ENCODE data around the gene EFEMP2.
"Not testable (repeated sequence)": the region's sequence is repeated elsewhere in the genome, so short reads cannot be mapped to it uniquely, and the experiment has no call there.

The EFEMP2 gene

DNA sequence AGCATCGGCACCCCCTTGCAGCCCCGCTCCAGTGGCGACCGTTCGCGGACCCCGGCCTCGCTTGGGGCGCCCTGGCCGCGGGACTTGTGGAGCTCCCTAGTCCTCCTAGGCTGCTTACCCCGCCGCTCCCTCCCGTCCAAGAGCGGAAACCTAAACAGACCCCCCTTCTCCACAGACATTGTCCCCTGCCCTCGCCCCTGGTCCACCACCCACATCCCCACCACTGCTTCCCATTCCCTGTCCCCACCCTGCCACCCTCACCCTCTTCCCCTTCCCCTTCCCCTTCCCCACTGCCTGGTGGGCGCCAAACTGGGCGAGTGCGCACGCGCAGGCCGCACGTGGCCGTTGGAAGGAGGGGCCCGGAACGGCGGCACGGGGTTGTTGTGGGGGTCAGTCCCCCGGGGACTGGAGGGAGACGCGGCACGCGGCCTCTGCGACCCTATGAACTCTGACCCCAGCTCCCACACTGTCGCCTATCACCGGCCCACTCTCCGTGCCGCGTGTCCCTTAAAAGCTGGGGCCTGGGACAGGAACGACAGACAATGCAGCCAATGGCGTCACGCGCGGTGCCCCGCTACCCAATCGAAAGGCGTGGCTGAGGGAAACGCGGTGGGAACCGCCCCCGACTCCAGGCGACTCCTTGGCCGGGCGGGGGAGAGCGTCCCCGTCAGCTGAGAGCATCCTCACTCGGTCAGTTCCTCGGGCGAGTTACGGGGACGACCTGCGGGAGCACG, 39.1 kb downstream of the EFEMP2 start, which contains the start of gene SNX32:
Gene SNX32 (plus strand): TSS at position 667 of the 734 bp plus-strand sequence. CDS start 103 bp downstream, outside the sequence.
- Histone ChIP-seq H3K36me3 (ENCODE audit: control insufficient read depth, insufficient read depth, low read length) (no peaks in the 10 kb centered on the region), H3K9ac (ENCODE audit: low read length) (peak within 1 kb of the TSS; percentile 84), H3K27me3 (ENCODE audit: control insufficient read depth, insufficient read depth, low read length) (peaks cover 9% of the 10 kb centered on the region), H3K9me3 (ENCODE audit: control insufficient read depth, insufficient read depth, low read depth, low read length) (no peaks in the 10 kb centered on the region), H3K4me3 (ENCODE audit: low read depth, low read length) (peak within 1 kb of the TSS; percentile 67), H3K27ac (ENCODE audit: low read depth, low read length) (peak within 1 kb of the TSS; percentile 75), H3K4me1 (ENCODE audit: control insufficient read depth, insufficient read depth, low read length) (peaks cover 11% of the 10 kb centered on the region)

DNA sequence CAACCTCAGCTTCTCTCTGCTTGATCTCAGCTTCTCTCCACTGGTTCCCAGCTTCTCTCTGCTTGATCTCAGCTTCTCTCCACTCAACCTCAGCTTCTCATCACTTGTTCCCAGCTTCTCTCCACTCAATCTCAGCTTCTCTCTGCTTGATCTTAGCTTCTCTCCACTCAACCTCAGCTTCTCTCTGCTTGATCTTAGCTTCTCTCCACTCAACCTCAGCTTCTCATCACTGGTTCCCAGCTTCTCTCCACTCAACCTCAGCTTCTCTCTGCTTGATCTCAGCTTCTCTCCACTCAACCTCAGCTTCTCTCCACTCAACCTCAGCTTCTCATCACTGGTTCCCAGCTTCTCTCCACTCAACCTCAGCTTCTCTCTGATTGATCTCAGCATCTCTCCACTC, 40.4 kb downstream of the EFEMP2 start:
- H3K27ac ChIP-seq (ENCODE audit: low read depth, low read length); H3K9me3 ChIP-seq (ENCODE audit: control insufficient read depth, insufficient read depth, low read depth, low read length); H3K4me3 ChIP-seq (ENCODE audit: low read depth, low read length); H3K9ac ChIP-seq (ENCODE audit: low read length); H3K27me3 ChIP-seq (ENCODE audit: control insufficient read depth, insufficient read depth, low read length); H3K36me3 ChIP-seq (ENCODE audit: control insufficient read depth, insufficient read depth, low read length): not testable (repeated sequence)
- peaks cover 11% of the 10 kb centered on the region for H3K4me1 ChIP-seq (ENCODE audit: control insufficient read depth, insufficient read depth, low read length)

DNA sequence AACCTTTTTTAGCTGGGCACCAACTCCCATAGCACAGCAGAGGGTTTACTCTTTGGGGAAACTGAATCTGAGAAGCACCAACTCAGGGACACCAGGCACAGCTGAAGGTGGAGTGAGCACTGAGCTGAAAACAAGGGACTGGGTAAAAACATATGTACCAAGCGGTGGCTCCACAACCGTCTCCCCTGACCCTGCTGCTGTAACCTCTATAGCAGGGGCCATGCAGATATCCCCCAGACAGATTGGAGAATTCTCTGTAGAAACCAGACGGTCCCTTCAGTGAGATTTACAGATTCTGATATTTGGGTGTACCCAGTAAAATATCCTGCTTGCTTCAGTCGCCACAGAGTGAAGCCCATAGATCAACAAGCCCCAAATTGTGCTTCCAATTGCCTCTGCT, 43.1 kb downstream of the EFEMP2 start:
- Histone ChIP-seq H3K4me1 (ENCODE audit: control insufficient read depth, insufficient read depth, low read length) (peaks cover 9% of the 10 kb centered on the region), H3K36me3 (ENCODE audit: control insufficient read depth, insufficient read depth, low read length) (peaks cover 2% of the 10 kb centered on the region; the same call in 1 of the 2 replicates), H3K9ac (ENCODE audit: low read length) (no peak overlapping the region), H3K9me3 (ENCODE audit: control insufficient read depth, insufficient read depth, low read depth, low read length) (no peaks in the 10 kb centered on the region), H3K4me3 (ENCODE audit: low read depth, low read length) (no peak overlapping the region), H3K27ac (ENCODE audit: low read depth, low read length) (no peak overlapping the region), H3K27me3 (ENCODE audit: control insufficient read depth, insufficient read depth, low read length) (peaks cover 9% of the 10 kb centered on the region)

DNA sequence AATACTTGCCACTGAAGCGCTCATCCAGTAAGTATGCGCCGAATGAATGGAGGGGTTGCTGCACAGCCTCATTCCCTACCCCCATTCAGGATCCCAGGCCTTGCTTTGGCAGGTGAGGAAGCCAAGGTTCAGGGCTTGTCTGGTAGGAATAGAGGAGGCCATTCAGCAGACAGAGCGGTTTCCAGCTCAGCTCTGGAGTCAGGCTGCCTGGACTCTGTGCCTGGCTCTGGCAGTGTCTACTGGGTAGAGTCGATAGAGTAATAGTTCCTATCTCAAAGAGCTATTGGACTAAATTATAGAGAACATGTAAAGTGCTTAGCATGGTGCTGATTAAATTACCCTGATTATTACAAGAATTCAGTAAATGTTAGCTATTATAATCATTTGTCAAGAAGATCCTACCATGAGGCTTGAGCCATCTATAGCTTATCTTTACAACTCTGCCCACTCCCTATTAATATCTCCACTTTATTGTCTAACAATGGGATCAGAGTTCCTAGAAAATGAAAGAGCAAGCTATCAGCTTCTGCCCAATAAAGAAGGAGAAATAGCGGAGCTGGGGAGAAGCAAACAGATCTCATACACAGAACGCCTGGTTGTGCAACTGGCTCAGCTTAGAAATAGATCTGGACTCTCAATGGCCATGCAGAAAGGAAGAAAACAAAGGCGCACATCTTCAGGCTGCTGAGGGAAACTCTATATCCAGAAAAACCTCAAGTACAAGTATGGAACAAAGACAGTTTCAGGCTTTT, 45.4 kb downstream of the EFEMP2 start:
- Histone ChIP-seq H3K4me1 (ENCODE audit: control insufficient read depth, insufficient read depth, low read length) (no peaks in the 10 kb centered on the region), H3K27ac (ENCODE audit: low read depth, low read length) (no peak overlapping the region), H3K4me3 (ENCODE audit: low read depth, low read length) (no peak overlapping the region), H3K9me3 (ENCODE audit: control insufficient read depth, insufficient read depth, low read depth, low read length) (no peaks in the 10 kb centered on the region), H3K36me3 (ENCODE audit: control insufficient read depth, insufficient read depth, low read length) (peaks cover 5% of the 10 kb centered on the region; the same call in 1 of the 2 replicates), H3K9ac (ENCODE audit: low read length) (no peak overlapping the region), H3K27me3 (ENCODE audit: control insufficient read depth, insufficient read depth, low read length) (no peaks in the 10 kb centered on the region)

DNA sequence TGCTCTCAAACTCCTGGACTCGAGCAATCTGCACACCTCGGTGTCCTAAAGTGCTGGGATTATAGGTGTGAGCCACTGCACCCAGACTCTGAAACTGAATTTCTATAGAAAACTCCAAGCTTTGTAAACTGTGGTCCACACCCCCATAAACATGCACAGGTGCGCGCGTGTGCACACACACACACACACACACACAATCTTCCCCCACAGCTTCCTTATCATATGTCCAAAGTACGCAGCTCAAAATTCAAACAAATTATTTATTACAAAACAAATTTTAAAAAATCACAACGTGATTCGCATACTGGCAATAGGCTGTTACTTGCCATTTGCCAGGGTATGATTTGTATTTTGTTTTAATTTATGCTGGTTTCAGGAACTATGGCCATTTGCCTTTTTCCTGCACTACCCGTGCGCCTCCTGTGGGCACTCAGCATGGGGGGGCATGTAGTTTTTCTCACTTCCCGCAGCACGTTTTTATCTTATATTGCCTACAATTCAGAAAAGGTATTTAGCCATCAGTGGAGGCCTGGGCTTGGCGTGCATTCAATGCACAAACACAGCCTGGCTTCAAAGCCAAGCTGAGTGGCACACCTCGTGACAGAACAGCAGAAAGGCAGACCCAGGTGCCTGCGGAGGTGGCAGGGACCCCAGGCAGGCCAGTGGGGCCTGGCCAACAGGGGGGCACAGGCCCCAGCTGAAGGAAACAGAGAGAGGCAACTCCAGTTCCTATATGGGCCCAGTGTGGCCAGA, 49.6 kb downstream of the EFEMP2 start:
- no peak overlapping the region for H3K4me3 ChIP-seq (ENCODE audit: low read depth, low read length)
- peaks cover 5% of the 10 kb centered on the region; the same call in 1 of the 2 replicates for H3K36me3 ChIP-seq (ENCODE audit: control insufficient read depth, insufficient read depth, low read length)
- H3K27ac ChIP-seq (ENCODE audit: low read depth, low read length): no peak overlapping the region
- H3K27me3 ChIP-seq (ENCODE audit: control insufficient read depth, insufficient read depth, low read length): peaks cover under 1% of the 10 kb centered on the region
- no peaks in the 10 kb centered on the region for H3K9me3 ChIP-seq (ENCODE audit: control insufficient read depth, insufficient read depth, low read depth, low read length)
- H3K4me1 ChIP-seq (ENCODE audit: control insufficient read depth, insufficient read depth, low read length): no peaks in the 10 kb centered on the region
- H3K9ac ChIP-seq (ENCODE audit: low read length): no peak overlapping the region

DNA sequence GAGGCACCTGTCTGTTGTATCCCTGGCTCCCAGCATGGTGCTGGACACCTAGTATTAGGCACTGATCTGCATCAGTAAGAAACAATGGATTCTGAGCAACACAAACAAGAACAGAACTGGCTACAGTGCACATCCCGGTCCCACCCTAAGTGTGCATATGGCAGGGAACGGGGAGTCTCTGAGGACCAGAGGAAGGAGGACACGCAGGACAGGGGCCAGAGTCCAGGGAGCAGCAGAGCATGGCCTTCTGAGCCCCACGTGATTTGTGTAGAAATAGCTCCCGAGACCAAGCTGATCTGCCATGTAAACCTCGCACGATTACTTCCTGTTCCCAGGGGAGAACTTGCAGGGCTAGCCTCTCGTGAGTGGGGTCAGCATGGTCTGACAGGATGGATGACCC, 51.5 kb downstream of the EFEMP2 start:
- Histone ChIP-seq H3K36me3 (ENCODE audit: control insufficient read depth, insufficient read depth, low read length) (peaks cover 5% of the 10 kb centered on the region; the same call in 1 of the 2 replicates), H3K27me3 (ENCODE audit: control insufficient read depth, insufficient read depth, low read length) (peaks cover 7% of the 10 kb centered on the region), H3K9me3 (ENCODE audit: control insufficient read depth, insufficient read depth, low read depth, low read length) (no peaks in the 10 kb centered on the region), H3K4me1 (ENCODE audit: control insufficient read depth, insufficient read depth, low read length) (no peaks in the 10 kb centered on the region), H3K27ac (ENCODE audit: low read depth, low read length) (no peak overlapping the region), H3K9ac (ENCODE audit: low read length) (no peak overlapping the region), H3K4me3 (ENCODE audit: low read depth, low read length) (no peak overlapping the region)

DNA sequence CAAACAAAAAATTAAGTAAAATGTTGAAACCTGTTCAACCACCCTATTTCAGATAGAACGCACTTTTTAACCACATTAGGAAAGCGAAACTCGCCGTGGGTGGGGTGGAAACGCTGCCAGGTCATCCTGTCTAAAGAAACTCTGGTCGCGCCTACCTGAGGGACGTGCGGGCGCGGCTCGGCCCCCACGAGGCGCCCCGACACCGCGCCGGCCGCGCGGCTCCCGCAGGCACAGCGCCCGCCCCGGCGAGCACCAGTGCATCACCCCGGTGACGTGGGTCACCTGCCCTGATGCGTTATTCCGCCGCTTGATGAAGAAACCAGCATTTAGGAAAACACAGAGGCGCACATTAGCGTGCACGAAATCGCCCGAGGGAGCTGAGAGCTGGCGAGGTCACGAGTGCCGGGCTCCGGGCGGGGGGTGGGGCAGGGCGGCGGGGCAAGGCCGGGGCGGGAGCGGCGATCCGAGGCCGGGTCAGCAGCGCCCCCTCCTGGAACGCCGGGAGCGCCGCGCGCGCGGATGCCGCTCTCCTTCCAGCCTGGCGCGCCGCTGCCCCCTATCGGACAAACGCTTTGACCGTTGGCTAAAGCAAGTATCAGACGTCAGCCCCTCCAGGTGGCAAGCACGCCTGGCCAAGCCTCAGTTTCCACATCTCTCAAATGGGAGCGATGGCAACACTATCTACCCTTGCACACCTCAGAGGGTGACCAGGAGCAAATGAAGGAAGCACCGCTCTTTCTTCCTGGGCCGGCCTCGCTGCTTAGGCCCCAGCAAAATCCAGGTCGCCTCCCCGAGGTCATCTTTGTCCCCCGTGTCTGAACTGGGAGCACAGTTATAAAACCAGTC, 54.5 kb downstream of the EFEMP2 start:
- Histone ChIP-seq H3K4me3 (ENCODE audit: low read depth, low read length) (peak overlapping the region; percentile 84), H3K9me3 (ENCODE audit: control insufficient read depth, insufficient read depth, low read depth, low read length) (no peaks in the 10 kb centered on the region), H3K4me1 (ENCODE audit: control insufficient read depth, insufficient read depth, low read length) (no peaks in the 10 kb centered on the region), H3K27ac (ENCODE audit: low read depth, low read length) (no peak overlapping the region), H3K27me3 (ENCODE audit: control insufficient read depth, insufficient read depth, low read length) (peaks cover 7% of the 10 kb centered on the region), H3K36me3 (ENCODE audit: control insufficient read depth, insufficient read depth, low read length) (no peaks in the 10 kb centered on the region), H3K9ac (ENCODE audit: low read length) (peak overlapping the region; percentile 66)

DNA sequence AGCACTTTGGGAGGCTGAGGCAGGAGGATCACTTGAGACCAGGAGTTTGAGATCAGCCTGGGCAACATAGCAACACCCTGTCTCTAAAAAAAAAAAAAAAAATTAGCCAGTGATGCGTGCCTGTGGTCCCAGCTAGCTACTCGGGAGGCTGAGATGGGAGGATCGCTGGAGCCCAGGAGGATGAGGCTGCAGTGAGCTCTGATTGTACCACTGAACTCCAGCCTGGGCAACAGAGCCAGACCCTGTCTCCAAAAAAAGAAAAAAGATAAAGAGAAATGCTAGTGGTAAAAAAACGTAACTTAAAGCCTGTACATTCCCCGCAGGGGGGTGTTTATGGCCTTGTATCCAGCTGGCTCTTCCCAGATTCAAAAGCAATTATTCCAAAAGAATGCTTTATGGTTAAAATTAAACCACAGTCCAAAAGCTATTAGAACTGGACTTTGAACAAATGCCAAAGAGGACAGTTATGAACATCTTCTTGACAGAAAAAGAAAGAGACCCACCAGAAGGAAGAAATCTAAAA, 55.2 kb downstream of the EFEMP2 start:
- H3K9ac ChIP-seq (ENCODE audit: low read length): peak overlapping the region; percentile 66
- H3K9me3 ChIP-seq (ENCODE audit: control insufficient read depth, insufficient read depth, low read depth, low read length): no peaks in the 10 kb centered on the region
- no peaks in the 10 kb centered on the region for H3K36me3 ChIP-seq (ENCODE audit: control insufficient read depth, insufficient read depth, low read length)
- peak overlapping the region; percentile 84 for H3K4me3 ChIP-seq (ENCODE audit: low read depth, low read length)
- no peaks in the 10 kb centered on the region for H3K4me1 ChIP-seq (ENCODE audit: control insufficient read depth, insufficient read depth, low read length)
- H3K27ac ChIP-seq (ENCODE audit: low read depth, low read length): no peak overlapping the region
- H3K27me3 ChIP-seq (ENCODE audit: control insufficient read depth, insufficient read depth, low read length): peaks cover 7% of the 10 kb centered on the region

DNA sequence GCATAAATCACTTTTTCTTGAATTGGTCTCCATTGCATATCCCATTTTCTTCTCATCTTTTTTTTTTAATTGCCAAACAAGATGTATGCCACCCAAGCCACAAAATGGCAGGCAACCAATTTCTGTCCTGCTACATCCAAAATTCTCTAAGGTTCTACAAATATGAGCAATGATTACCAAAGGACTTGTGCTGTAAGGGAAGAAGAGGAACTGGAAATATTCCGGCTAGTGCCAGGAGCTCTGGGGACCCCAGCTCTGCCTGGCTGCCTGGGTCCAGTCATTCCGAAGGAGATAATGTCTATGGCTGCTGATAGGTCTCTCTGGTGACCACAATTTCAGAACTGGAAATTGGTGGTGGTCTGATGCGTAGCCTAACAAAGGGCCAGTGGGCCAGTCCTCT, 55.9 kb downstream of the EFEMP2 start:
- H3K9me3 ChIP-seq (ENCODE audit: control insufficient read depth, insufficient read depth, low read depth, low read length): no peaks in the 10 kb centered on the region
- no peak overlapping the region for H3K9ac ChIP-seq (ENCODE audit: low read length)
- H3K27me3 ChIP-seq (ENCODE audit: control insufficient read depth, insufficient read depth, low read length): peaks cover 7% of the 10 kb centered on the region
- no peaks in the 10 kb centered on the region for H3K4me1 ChIP-seq (ENCODE audit: control insufficient read depth, insufficient read depth, low read length)
- H3K27ac ChIP-seq (ENCODE audit: low read depth, low read length): no peak overlapping the region
- H3K36me3 ChIP-seq (ENCODE audit: control insufficient read depth, insufficient read depth, low read length): no peaks in the 10 kb centered on the region
- no peak overlapping the region for H3K4me3 ChIP-seq (ENCODE audit: low read depth, low read length)
